Mucosa of descending colon (tissue), 3 donors: ENCODE results near the gene FOXP4. TPM values are rescaled to one million over a fixed set of nuclear protein-coding genes. Genes with fewer than 3 reads are reported as not detected.
A peak's percentile ranks its signal among the peaks of the same experiment; 100 is the strongest.

Experiments
- ATAC-seq: fragments of 200-7000 bp; cut with Tn5 transposase; one replicate; pipeline ENCODE4 v1.9.1; 2020; ENCODE audit warnings: mild to moderate bottlenecking, moderate library complexity
- DNase-seq, 3 donors: peaks; one replicate each; pipeline ENCODE4 v3.0.0-alpha.2; 2020
- H3K36me3 ChIP-seq: fragments of 200-600 bp; one replicate; pipeline ENCODE4 v1.8.0; 2021; ENCODE audit warnings: low read depth, mild to moderate bottlenecking
- H3K4me1 ChIP-seq: fragments of 200-600 bp; one replicate; pipeline ENCODE4 v1.8.0; 2021; ENCODE audit warnings: low read depth, mild to moderate bottlenecking
- H3K4me3 ChIP-seq: fragments of 200-600 bp; one replicate; pipeline ENCODE4 v1.8.0; 2021; ENCODE audit warnings: mild to moderate bottlenecking
- H3K9me3 ChIP-seq: fragments of 200-600 bp; one replicate; pipeline ENCODE4 v1.8.0; 2021; ENCODE audit warnings: mild to moderate bottlenecking
- intact Hi-C, 2 donors: fragments of 100-400 bp; cut with DNase I in 1 of 2; cut with micrococcal nuclease in 1 of 2; formaldehyde crosslinking; loops; one replicate each; pipeline versions ENCODE4 v1.11.0 to v1.11.1; 2022; cut with DNase I, micrococcal nuclease
- total RNA-seq, 3 donors: library from RNA; stranded (reverse); fragmentation: NEBNext Ultra II Directional in 2 of 3; extraction: Animal tissue kit (Norgen Biotek cat#: 25700) in 2 of 3; gene quantifications; one replicate each; pipeline versions ENCODE4 v1.2.1 to v1.2.4, GENCODE V29; 2021 to 2023
- TF ChIP-seq, protein P1 (sequence below): fragments of 200-600 bp; IDR thresholded peaks from one replicate; pipeline ENCODE4 v1.8.0; 2022; ENCODE audit warnings: antibody characterized with exemption, mild to moderate bottlenecking
- donor health status: DM: no; HTN: no; CAD: no; lungs with moderate emphysema.
- donor health status: DM: no; HTN: no; CAD: no.
- donor health status: DM: no; HTN: yes; CAD: no.

Gene FOXP4
- total RNA-seq, 3 donors from 2014 or later = 31.5 to 34.9 (median 33.8) TPM

DNA sequence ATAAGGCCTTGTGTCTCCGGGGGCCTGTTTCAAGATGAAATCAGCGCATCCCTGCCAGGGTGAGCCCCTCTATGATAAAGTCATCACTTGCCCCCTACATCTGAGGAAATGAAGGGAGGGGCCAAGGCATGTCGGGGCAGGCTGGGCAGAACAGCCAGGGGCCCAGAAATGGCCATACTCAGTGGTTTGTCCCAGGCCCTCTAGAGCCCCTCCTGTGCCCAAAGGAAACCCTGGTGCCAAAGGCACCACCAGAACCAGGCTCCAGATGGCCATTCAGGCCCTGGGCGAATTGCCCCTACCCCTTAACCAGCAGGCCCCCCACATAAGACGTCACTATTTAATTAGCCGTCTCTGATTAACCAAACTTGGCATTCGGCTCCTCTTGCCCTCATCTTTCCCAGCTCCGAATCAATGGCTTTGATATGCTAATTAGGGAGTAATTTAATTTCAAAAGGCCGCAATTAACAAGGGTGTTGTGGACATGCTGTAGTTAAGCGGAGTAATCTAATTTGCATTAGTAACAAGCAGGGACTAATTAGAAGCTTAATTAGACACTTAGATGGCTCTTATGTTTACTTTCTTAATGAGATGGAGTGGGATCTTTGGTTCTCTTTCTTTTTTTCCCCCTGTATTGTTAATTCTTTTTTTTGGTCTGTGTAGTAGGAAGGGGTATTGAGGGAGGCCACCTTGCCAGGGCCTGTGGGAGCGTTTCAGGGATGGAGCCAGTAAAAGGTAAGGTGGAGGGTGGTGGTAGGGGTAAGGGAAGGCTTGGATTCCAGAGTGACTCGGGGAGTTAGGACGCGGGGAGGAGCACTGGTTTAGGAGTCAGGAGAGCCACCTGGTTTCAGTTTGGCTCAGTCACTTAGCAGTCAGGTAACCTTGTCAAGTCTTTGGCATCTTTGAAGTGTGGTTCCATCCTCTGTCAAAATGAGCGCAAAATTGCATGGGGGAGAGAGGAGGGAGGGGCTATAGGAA is 9.4 kb downstream of the FOXP4 start:
- no peaks in the 10 kb centered on the region for H3K36me3 ChIP-seq
- H3K4me1 ChIP-seq = no peaks in the 10 kb centered on the region
- DNase-seq = no peak
- no peaks in the 10 kb centered on the region for H3K9me3 ChIP-seq
- intact Hi-C loops = no loop called here
- no peak overlapping the region for H3K4me3 ChIP-seq
- TF ChIP-seq, protein P1, sequence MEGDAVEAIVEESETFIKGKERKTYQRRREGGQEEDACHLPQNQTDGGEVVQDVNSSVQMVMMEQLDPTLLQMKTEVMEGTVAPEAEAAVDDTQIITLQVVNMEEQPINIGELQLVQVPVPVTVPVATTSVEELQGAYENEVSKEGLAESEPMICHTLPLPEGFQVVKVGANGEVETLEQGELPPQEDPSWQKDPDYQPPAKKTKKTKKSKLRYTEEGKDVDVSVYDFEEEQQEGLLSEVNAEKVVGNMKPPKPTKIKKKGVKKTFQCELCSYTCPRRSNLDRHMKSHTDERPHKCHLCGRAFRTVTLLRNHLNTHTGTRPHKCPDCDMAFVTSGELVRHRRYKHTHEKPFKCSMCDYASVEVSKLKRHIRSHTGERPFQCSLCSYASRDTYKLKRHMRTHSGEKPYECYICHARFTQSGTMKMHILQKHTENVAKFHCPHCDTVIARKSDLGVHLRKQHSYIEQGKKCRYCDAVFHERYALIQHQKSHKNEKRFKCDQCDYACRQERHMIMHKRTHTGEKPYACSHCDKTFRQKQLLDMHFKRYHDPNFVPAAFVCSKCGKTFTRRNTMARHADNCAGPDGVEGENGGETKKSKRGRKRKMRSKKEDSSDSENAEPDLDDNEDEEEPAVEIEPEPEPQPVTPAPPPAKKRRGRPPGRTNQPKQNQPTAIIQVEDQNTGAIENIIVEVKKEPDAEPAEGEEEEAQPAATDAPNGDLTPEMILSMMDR = no peak
- no peak for ATAC-seq

DNA sequence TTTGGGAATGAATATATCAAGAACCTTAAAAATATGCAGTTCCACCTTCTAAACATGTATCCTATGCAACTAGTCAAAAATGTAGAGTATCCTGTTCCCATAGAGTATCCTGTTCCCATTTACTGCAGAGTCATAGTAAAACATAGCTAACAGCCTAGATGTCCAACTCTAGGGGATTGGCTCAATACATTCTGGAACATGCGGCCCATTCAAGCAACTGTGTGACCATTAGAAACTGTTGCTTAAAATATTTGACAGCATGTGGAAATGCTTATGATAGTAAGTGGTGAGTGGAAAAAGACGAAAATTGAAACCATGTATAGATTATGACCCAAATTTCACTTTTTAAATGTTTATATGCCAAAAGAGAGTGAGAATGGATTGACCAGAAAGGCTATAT is 11.2 kb downstream of the FOXP4 start:
- H3K9me3 ChIP-seq = no peaks in the 10 kb centered on the region
- TF ChIP-seq, protein P1 = no peak
- H3K4me3 ChIP-seq = no peak overlapping the region
- DNase-seq = no peak
- intact Hi-C loops = no loop called here
- H3K36me3 ChIP-seq = no peaks in the 10 kb centered on the region
- no peak for ATAC-seq
- H3K4me1 ChIP-seq = no peaks in the 10 kb centered on the region

DNA sequence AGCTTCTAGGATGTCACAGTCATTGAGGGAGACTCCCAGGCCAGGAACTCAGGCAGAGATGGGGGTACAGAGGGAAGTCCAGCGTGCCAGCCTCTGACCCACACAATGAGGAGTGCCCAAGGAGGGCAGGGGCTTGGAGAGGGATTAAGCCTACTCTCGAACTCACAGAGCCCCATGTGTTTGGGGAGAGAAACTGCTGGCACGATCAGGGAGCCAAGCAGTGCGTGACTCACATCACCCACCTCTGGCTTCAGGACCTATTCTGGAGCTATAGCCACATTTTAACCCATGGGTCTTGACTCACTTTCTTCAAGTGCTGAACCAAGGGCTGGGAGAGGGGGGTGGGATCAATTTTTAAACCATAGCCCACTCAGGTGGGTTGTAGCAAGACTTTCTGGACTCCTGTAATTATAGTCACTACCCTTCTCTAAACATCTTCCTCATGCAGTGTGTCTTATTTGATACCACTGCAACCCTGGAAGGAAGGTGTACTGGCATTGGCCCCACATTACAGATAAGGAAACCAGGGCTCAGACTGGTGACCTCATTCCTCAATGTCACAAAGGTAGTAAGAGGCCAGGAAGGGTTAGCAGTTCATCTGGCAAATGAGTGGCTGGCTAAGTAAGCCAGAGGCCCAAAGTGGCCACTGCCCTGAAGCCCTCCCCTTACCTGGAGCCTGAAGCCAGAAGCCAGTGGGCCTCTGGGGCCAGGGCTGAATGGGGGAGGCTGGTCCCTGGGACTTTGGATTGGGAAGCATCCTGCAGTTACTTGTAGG is 12.0 kb downstream of the FOXP4 start:
- TF ChIP-seq, protein P1 = no peak
- no peak overlapping the region for H3K4me3 ChIP-seq
- no peaks in the 10 kb centered on the region for H3K4me1 ChIP-seq
- no peak for ATAC-seq
- no peaks in the 10 kb centered on the region for H3K9me3 ChIP-seq
- no peaks in the 10 kb centered on the region for H3K36me3 ChIP-seq
- intact Hi-C loops = no loop called here
- no peak for DNase-seq

DNA sequence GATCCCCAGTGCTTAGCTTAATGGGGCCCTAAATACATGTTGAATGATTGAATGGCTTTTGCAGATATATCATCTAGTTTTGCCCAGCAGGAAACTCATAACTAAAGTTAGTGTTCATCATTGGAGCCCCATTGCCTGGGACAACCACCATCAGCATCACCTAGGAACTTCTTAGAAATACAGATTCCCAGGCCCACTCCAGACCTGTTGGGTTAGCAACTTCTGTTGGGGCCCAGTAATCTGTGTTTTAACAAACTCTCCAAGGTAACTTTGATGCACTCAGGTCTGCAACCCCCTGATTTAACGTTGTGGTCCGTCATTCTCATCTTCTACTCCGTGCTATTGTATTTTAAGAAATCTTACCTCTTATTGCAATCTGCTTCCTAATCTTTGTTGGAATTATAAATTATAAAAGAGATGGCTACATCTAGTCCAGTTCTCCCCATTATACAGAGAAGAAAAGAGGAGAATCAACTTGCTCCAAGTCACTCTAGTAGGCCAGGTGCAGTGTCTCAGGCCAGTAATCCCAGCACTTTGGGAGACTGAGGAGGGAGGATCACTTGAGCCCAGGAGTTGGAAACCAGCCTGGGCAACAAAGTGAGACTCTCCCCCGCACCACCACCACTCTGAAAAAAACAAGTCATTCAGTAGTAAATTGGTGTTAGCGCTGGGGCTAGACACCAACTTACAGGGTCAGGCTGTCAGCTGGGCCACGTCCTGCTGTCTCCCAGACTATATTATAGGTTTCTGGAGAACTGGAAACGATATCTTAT is 13.7 kb downstream of the FOXP4 start:
- DNase-seq (no peak), ATAC-seq (no peak)
- H3K9me3 ChIP-seq = no peaks in the 10 kb centered on the region
- intact Hi-C loops = no loop called here
- H3K4me1 ChIP-seq = no peaks in the 10 kb centered on the region
- TF ChIP-seq, protein P1 = no peak
- H3K4me3 ChIP-seq = no peak overlapping the region
- no peaks in the 10 kb centered on the region for H3K36me3 ChIP-seq

- H3K4me3 ChIP-seq = no peak overlapping the region
- H3K36me3 ChIP-seq = no peaks in the 10 kb centered on the region
- ATAC-seq (peak; percentile 78), DNase-seq (peak; percentile 69 to 86 (median 74))
- intact Hi-C loops = no loop called here
- H3K4me1 ChIP-seq = no peaks in the 10 kb centered on the region
- TF ChIP-seq, protein P1 = no peak
- H3K9me3 ChIP-seq = no peaks in the 10 kb centered on the region
These were observed 14.4 kb downstream of the FOXP4 start for GRCh38 chr6:41560431-41561192.
